Measurements from ENCODE around the gene GTF3C4.

Gene GTF3C4

GRCh38 chr9:132699956-132700355 is 29.7 kb downstream of the GTF3C4 start:
- TF ChIP-seq CEBPB (IDR thresholded peaks at IDR 0.05) (no peak), USF1 (IDR thresholded peaks at IDR 0.05) (no peak), NFIC (IDR thresholded peaks at IDR 0.05) (no peak), EGR1 (IDR thresholded peaks at IDR 0.05) (no peak), FOXM1 (IDR thresholded peaks at IDR 0.05; ENCODE audit: borderline replicate concordance, low read depth) (no peak), EP300 (IDR thresholded peaks at IDR 0.05; ENCODE audit: borderline replicate concordance) (no peak)
- TF ChIP-seq, protein P1, sequence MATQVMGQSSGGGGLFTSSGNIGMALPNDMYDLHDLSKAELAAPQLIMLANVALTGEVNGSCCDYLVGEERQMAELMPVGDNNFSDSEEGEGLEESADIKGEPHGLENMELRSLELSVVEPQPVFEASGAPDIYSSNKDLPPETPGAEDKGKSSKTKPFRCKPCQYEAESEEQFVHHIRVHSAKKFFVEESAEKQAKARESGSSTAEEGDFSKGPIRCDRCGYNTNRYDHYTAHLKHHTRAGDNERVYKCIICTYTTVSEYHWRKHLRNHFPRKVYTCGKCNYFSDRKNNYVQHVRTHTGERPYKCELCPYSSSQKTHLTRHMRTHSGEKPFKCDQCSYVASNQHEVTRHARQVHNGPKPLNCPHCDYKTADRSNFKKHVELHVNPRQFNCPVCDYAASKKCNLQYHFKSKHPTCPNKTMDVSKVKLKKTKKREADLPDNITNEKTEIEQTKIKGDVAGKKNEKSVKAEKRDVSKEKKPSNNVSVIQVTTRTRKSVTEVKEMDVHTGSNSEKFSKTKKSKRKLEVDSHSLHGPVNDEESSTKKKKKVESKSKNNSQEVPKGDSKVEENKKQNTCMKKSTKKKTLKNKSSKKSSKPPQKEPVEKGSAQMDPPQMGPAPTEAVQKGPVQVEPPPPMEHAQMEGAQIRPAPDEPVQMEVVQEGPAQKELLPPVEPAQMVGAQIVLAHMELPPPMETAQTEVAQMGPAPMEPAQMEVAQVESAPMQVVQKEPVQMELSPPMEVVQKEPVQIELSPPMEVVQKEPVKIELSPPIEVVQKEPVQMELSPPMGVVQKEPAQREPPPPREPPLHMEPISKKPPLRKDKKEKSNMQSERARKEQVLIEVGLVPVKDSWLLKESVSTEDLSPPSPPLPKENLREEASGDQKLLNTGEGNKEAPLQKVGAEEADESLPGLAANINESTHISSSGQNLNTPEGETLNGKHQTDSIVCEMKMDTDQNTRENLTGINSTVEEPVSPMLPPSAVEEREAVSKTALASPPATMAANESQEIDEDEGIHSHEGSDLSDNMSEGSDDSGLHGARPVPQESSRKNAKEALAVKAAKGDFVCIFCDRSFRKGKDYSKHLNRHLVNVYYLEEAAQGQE (IDR thresholded peaks at IDR 0.05; ENCODE audit: low read depth) = no peak
- TF ChIP-seq, protein P2, sequence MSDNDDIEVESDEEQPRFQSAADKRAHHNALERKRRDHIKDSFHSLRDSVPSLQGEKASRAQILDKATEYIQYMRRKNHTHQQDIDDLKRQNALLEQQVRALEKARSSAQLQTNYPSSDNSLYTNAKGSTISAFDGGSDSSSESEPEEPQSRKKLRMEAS (IDR thresholded peaks at IDR 0.05) = no peak

DNA sequence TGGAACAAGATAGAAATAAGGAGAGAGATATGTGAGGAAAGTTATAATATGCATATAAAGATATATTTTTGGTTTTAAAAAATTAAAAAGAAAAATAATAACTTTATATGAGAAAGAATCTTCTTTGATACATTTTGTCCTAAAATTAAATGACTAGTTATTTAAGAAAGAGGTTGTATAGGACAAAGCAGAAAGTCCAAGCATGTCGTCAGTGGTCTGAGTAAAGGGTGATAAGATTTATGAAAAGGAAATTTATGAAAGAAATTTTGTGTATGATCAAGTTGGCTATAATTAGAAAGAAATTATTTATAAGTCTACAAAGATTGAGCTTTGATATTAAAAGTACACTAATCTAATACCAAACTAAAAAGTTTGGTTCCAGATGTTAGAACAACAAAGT is 32.0 kb downstream of the GTF3C4 start:
- TF ChIP-seq FOXM1 (IDR thresholded peaks at IDR 0.05; ENCODE audit: borderline replicate concordance, low read depth) (no peak), CEBPB (IDR thresholded peaks at IDR 0.05) (no peak), EGR1 (IDR thresholded peaks at IDR 0.05) (no peak), TEAD4 (IDR thresholded peaks at IDR 0.05) (no peak), RAD21 (IDR thresholded peaks at IDR 0.05; ENCODE audit: low read depth) (no peak), ZBTB7A (IDR thresholded peaks at IDR 0.05; ENCODE audit: low read depth) (no peak), TCF12 (IDR thresholded peaks at IDR 0.05; ENCODE audit: low read depth) (no peak), USF1 (IDR thresholded peaks at IDR 0.05) (no peak), YY1 (IDR thresholded peaks at IDR 0.05; ENCODE audit: low read depth) (no peak), NFIC (IDR thresholded peaks at IDR 0.05) (no peak), EP300 (IDR thresholded peaks at IDR 0.05; ENCODE audit: borderline replicate concordance) (no peak), CREB1 (IDR thresholded peaks at IDR 0.05; ENCODE audit: low read depth) (no peak), TAF1 (IDR thresholded peaks at IDR 0.05; ENCODE audit: low read depth) (no peak)
- TF ChIP-seq, protein P2 (IDR thresholded peaks at IDR 0.05) = no peak
- TF ChIP-seq, protein P1 (IDR thresholded peaks at IDR 0.05; ENCODE audit: low read depth) = no peak

- TF ChIP-seq ZBTB7A (IDR thresholded peaks at IDR 0.05; ENCODE audit: low read depth) = no peak
- no peak for TF ChIP-seq FOXM1 (IDR thresholded peaks at IDR 0.05; ENCODE audit: borderline replicate concordance, low read depth)
- TF ChIP-seq, protein P2 (IDR thresholded peaks at IDR 0.05) = no peak
- no peak for TF ChIP-seq TEAD4 (IDR thresholded peaks at IDR 0.05)
- TF ChIP-seq TAF1 (IDR thresholded peaks at IDR 0.05; ENCODE audit: low read depth) = no peak
- no peak for TF ChIP-seq NFIC (IDR thresholded peaks at IDR 0.05)
- TF ChIP-seq EP300 (IDR thresholded peaks at IDR 0.05; ENCODE audit: borderline replicate concordance) = no peak
- TF ChIP-seq, protein P1 (IDR thresholded peaks at IDR 0.05; ENCODE audit: low read depth) = no peak
- no peak for TF ChIP-seq USF1 (IDR thresholded peaks at IDR 0.05)
- TF ChIP-seq YY1 (IDR thresholded peaks at IDR 0.05; ENCODE audit: low read depth) = no peak
- TF ChIP-seq CEBPB (IDR thresholded peaks at IDR 0.05) = no peak
Measured at GRCh38 chr9:132703336-132703735, 33.1 kb downstream of the GTF3C4 start.

DNA sequence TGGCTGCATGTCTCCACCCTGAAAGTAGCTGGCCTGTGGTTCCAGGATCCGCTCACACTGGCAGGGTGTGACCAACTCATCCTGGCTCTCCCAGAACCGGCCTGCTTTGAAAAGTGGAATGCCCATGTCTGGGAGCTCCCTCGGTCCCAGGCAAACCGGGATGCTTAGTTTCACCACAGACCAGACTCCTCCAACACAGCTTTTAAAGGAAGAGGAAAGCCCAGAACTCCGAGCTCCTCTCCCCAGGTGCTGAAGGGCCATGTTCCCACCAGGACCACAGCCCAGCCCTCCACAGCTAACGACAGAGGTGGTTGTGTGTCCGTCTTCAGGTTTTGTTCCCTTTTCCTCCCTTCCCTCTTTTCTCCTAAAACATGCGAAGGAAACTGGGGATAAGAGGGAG is 38.0 kb downstream of the GTF3C4 start:
- TF ChIP-seq TEAD4 (IDR thresholded peaks at IDR 0.05) = no peak
- TF ChIP-seq CREB1 (IDR thresholded peaks at IDR 0.05; ENCODE audit: low read depth) = no peak
- TF ChIP-seq, protein P1 (IDR thresholded peaks at IDR 0.05; ENCODE audit: low read depth) = no peak
- TF ChIP-seq, protein P2 (IDR thresholded peaks at IDR 0.05) = no peak
- TF ChIP-seq ZBTB7A (IDR thresholded peaks at IDR 0.05; ENCODE audit: low read depth) = no peak
- TF ChIP-seq NFIC (IDR thresholded peaks at IDR 0.05) = no peak
- TF ChIP-seq EGR1 (IDR thresholded peaks at IDR 0.05) = no peak
- TF ChIP-seq TCF12 (IDR thresholded peaks at IDR 0.05; ENCODE audit: low read depth) = no peak
- TF ChIP-seq YY1 (IDR thresholded peaks at IDR 0.05; ENCODE audit: low read depth) = no peak
- no peak for TF ChIP-seq RAD21 (IDR thresholded peaks at IDR 0.05; ENCODE audit: low read depth)

Measured in Ishikawa (cell line).